K562 (cell line): ENCODE data around the gene RASGRP2. TPM values are rescaled to one million over a fixed set of nuclear protein-coding genes. Genes with fewer than 3 reads are reported as not detected.
A peak's percentile ranks its signal among the peaks of the same experiment; 100 is the strongest.

Experiments
- CBX1 ChIP-seq: sonication (generic); IDR thresholded peaks from 2 replicates; pipeline ENCODE4 v1.6.1; 2016; ENCODE audit warnings: antibody characterized with exemption, low read depth, mild to moderate bottlenecking
- CTCF ChIP-seq, 3 experiments: IDR thresholded peaks in 2 of 3; conservative IDR thresholded peaks in 1 of 3; 2 replicates each; pipeline ENCODE4 v1.5.1; 2011 to 2012; ENCODE audit warnings: low read length in 3 of 3, mild to moderate bottlenecking in 3 of 3, control low read depth in 2 of 3, improper control_type of control experiment in 1 of 3, inconsistent platforms in 1 of 3, low read depth in 1 of 3, mixed read lengths in 1 of 3, moderate library complexity in 1 of 3; ENCODE audit not compliant: insufficient read depth in 2 of 3
- ETV5 ChIP-seq: sonication (generic); formaldehyde crosslinking; IDR thresholded peaks from 2 replicates; pipeline ENCODE4 v1.4.0; 2020; ENCODE audit warnings: low read depth, mild to moderate bottlenecking, missing genetic modification reagents
- FOXP1 ChIP-seq: sonication (generic); formaldehyde crosslinking; IDR thresholded peaks from 2 replicates; pipeline ENCODE4 v1.8.0; 2022; ENCODE audit warnings: mild to moderate bottlenecking, missing genetic modification reagents
- REST ChIP-seq, 2 experiments: fragments of 450-650 bp; formaldehyde crosslinking in 1 of 2; IDR thresholded peaks; 2 replicates each; pipeline versions ENCODE4 v1.4.0 to v1.6.1; 2014 to 2020; ENCODE audit warnings: mild to moderate bottlenecking in 2 of 2, borderline replicate concordance in 1 of 2, low read depth in 1 of 2
- SMARCA4 ChIP-seq: fragments of 450-650 bp; IDR thresholded peaks from 2 replicates; pipeline ENCODE4 v1.6.1; 2016
- ZBTB2 ChIP-seq: fragments of 450-650 bp; IDR thresholded peaks from 2 replicates; pipeline ENCODE4 v1.6.1; 2016; ENCODE audit warnings: antibody characterized with exemption
- ZNF609 ChIP-seq: sonication (generic); formaldehyde crosslinking; IDR thresholded peaks from 2 replicates; pipeline ENCODE4 v1.8.1; 2023; ENCODE audit warnings: missing genetic modification reagents, mild to moderate bottlenecking, borderline replicate concordance
- polyA plus RNA-seq, 8 experiments: library from polyadenylated mRNA; depleted of rRNA in 4 of 8; stranded (reverse) in 5 of 8; unstranded in 3 of 8; fragments of >200 nt; fragmentation: Nextera tagmentation in 2 of 8; fragmentation: Illumina TruSeq in 1 of 8; extraction: Ambion mirVana in 2 of 8; extraction: Trizol in 1 of 8; gene quantifications; 2 replicates each; pipeline versions ENCODE4 v1.2.1 to v1.2.3, GENCODE V29; 2011 to 2014; ENCODE audit warnings: inconsistent platforms in 1 of 8, missing spikeins in 1 of 8
- total RNA-seq, 7 experiments: library from RNA; depleted of rRNA in 6 of 7; stranded (reverse); fragments of >200 nt in 6 of 7; fragmentation: Illumina TruSeq in 2 of 7; extraction: Trizol in 2 of 7; gene quantifications; 2 replicates each; pipeline versions ENCODE4 v1.2.1 to v1.2.3, GENCODE V29; 2011 to 2021; ENCODE audit warnings: low replicate concordance in 1 of 7

The RASGRP2 gene
- total and polyA plus RNA-seq, 9 of the 15 experiments (the other 6 are each of a cell fraction or from before 2014, with no cell fraction given), result 0.87 to 22.7 (median 5.5) TPM

DNA sequence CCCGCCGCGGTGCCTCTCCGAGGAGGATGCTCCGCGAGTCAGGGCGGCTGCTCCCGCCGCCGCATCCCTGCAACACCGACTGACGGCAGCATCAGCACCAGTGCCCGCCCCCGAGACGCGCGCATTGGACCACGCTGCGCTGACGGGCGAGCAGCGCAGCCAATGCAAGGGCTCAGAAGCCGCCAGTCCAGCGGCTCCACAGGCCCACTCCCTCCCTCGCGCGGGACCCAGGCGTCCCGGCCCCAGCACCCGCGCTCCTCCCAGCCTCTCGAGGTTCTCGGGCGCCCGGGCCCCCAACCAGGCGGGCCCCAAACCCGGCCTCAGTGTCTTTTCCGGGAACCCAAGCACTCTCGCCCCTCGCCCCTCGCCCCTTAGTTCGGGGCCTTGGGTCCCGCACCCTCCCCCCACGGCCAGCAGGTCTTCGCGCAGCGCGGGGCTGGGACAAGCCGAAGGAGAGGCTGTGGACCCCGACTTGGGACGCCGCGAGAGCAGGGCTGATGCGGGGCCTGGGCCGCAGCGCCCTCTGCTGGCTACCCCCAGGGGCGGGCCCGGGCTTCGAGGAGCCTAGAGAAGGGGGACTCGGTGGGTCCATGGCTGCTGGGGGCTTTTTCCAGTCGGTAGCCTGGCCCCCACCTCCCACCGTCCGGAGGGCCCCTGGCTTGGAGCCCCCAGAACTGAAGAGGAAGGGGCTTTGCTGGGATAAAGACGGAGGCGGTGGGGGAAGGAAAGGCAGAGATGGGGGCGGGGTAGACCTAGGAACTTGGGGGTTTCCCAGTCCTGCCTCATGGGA is 20.6 kb downstream of the RASGRP2 start, which contains the start of gene NRXN2 (continued):
- TF ChIP-seq REST (IDR thresholded peaks at IDR 0.05; ENCODE audit: borderline replicate concordance) (peak; percentile 74), REST (CRISPR knock-in tag; IDR thresholded peaks at IDR 0.05; ENCODE audit: low read depth) (no peak), CBX1 (peak; percentile 48; the same call in 1 of the 2 replicates), ETV5 (CRISPR knock-in tag) (no peak), ZNF609 (CRISPR knock-in tag) (no peak), ZBTB2 (0 out of 2 replicates have a peak, but pooled peaks have one; percentile 15), CTCF (IDR thresholded peaks at IDR 0.05 in 2 of 3, conservative IDR thresholded peaks at IDR 0.05 in 1 of 3; ENCODE audit: insufficient read depth in 2 of 3, low read depth in 1 of 3, low read length in 3 of 3) (peak; percentile 85 to 89 (median 88)), SMARCA4 (no peak), FOXP1 (no peak)
